T-helper 17 cell (primary cell): ENCODE data around the gene SYTL4. TPM values are rescaled to one million over a fixed set of nuclear protein-coding genes. Genes with fewer than 3 reads are reported as not detected.

Experiments
- ATAC-seq: fragments of 150-1000 bp; cut with Tn5 transposase; 2 replicates; pipeline ENCODE4 v1.10.0; 2021; ENCODE audit warnings: mild to moderate bottlenecking, moderate library complexity
- DNase-seq, 3 donors: peaks; one replicate each; pipeline versions ENCODE4 v3.0.0 to v3.0.0-alpha.2; 2020 to 2021
- H3K9me3 ChIP-seq: one replicate; pipeline ENCODE4 v1.7.0; 2013; ENCODE audit warnings: low read length, mild to moderate bottlenecking; ENCODE audit not compliant: control insufficient read depth, poor library complexity, severe bottlenecking
- H3K27ac Mint-ChIP-seq: one replicate; pipeline ENCODE4 v1.8.0; 2022; ENCODE audit warnings: mild to moderate bottlenecking, moderate library complexity, mixed read lengths
- H3K27me3 Mint-ChIP-seq: one replicate; pipeline ENCODE4 v1.8.0; 2022; ENCODE audit warnings: mixed read lengths
- H3K36me3 Mint-ChIP-seq: one replicate; pipeline ENCODE4 v1.8.0; 2022; ENCODE audit warnings: low read depth, mixed read lengths
- H3K4me1 Mint-ChIP-seq: one replicate; pipeline ENCODE4 v1.8.0; 2022; ENCODE audit warnings: mild to moderate bottlenecking, mixed read lengths
- H3K4me3 Mint-ChIP-seq: one replicate; pipeline ENCODE4 v1.8.0; 2022; ENCODE audit warnings: mild to moderate bottlenecking, moderate library complexity, mixed read lengths
- total RNA-seq, 4 donors: library from RNA in 2 of 4; stranded (reverse) in 2 of 4; gene quantifications; one replicate each; pipeline ENCODE4 v1.2.3 and lab custom pipeline; 2022 to 2026

Gene SYTL4
- total RNA-seq, 2 donors from 2014 or later, result 0.20 to 8.2 TPM

- DNase-seq (no peak), ATAC-seq (no peak)
- Mint-ChIP-seq H3K27me3 (no peaks in the 10 kb centered on the region), H3K36me3 (peaks cover 5% of the 10 kb centered on the region), H3K4me3 (no peak overlapping the region), H3K4me1 (peaks cover 6% of the 10 kb centered on the region), H3K27ac (no peak overlapping the region)
- no peaks in the 10 kb centered on the region for H3K9me3 ChIP-seq
Observed at GRCh38 chrX:100682939-100683338, 49.0 kb downstream of the SYTL4 start.

- Mint-ChIP-seq H3K27me3 (no peaks in the 10 kb centered on the region), H3K36me3 (peaks cover 5% of the 10 kb centered on the region), H3K27ac (no peak overlapping the region), H3K4me3 (no peak overlapping the region), H3K4me1 (peaks cover 10% of the 10 kb centered on the region)
- no peaks in the 10 kb centered on the region for H3K9me3 ChIP-seq
- ATAC-seq, result no peak
- DNase-seq, result no peak
Observed at GRCh38 chrX:100681599-100681998, 50.3 kb downstream of the SYTL4 start.

GRCh38 chrX:100680756-100681155, 51.2 kb downstream of the SYTL4 start:
- no peak overlapping the region for H3K27ac Mint-ChIP-seq
- H3K36me3 Mint-ChIP-seq, result peaks cover 5% of the 10 kb centered on the region
- peaks cover 10% of the 10 kb centered on the region for H3K4me1 Mint-ChIP-seq
- no peaks in the 10 kb centered on the region for H3K9me3 ChIP-seq
- H3K27me3 Mint-ChIP-seq, result no peaks in the 10 kb centered on the region
- H3K4me3 Mint-ChIP-seq, result no peak overlapping the region
- DNase-seq (no peak), ATAC-seq (no peak)

GRCh38 chrX:100677611-100678181, 54.2 kb downstream of the SYTL4 start:
- no peaks in the 10 kb centered on the region for H3K27me3 Mint-ChIP-seq
- ATAC-seq, result no peak
- DNase-seq, result no peak
- H3K27ac Mint-ChIP-seq, result no peak overlapping the region
- H3K36me3 Mint-ChIP-seq, result peaks cover 5% of the 10 kb centered on the region
- H3K4me3 Mint-ChIP-seq, result no peak overlapping the region
- peaks cover 27% of the 10 kb centered on the region for H3K4me1 Mint-ChIP-seq
- no peaks in the 10 kb centered on the region for H3K9me3 ChIP-seq

GRCh38 chrX:100674705-100675104, 57.2 kb downstream of the SYTL4 start:
- DNase-seq (no peak), ATAC-seq (peak; percentile 57)
- Mint-ChIP-seq H3K4me1 (peaks cover 22% of the 10 kb centered on the region), H3K4me3 (peak overlapping the region; percentile 74), H3K36me3 (no peaks in the 10 kb centered on the region), H3K27me3 (no peaks in the 10 kb centered on the region), H3K27ac (peak overlapping the region; percentile 1)
- no peaks in the 10 kb centered on the region for H3K9me3 ChIP-seq

- no peak overlapping the region for H3K4me3 Mint-ChIP-seq
- H3K9me3 ChIP-seq, result no peaks in the 10 kb centered on the region
- DNase-seq (no peak), ATAC-seq (no peak)
- H3K4me1 Mint-ChIP-seq, result peaks cover 22% of the 10 kb centered on the region
- no peaks in the 10 kb centered on the region for H3K36me3 Mint-ChIP-seq
- H3K27ac Mint-ChIP-seq, result no peak overlapping the region
- no peaks in the 10 kb centered on the region for H3K27me3 Mint-ChIP-seq
Observed at GRCh38 chrX:100673397-100673953, 58.4 kb downstream of the SYTL4 start.

GRCh38 chrX:100672966-100673365, 59.0 kb downstream of the SYTL4 start:
- no peak for ATAC-seq
- H3K9me3 ChIP-seq, result no peaks in the 10 kb centered on the region
- H3K27ac Mint-ChIP-seq, result no peak overlapping the region
- peaks cover under 1% of the 10 kb centered on the region for H3K27me3 Mint-ChIP-seq
- H3K4me1 Mint-ChIP-seq, result peaks cover 21% of the 10 kb centered on the region
- no peak for DNase-seq
- H3K4me3 Mint-ChIP-seq, result no peak overlapping the region
- no peaks in the 10 kb centered on the region for H3K36me3 Mint-ChIP-seq

- no peak for DNase-seq
- no peak overlapping the region for H3K27ac Mint-ChIP-seq
- no peak overlapping the region for H3K4me3 Mint-ChIP-seq
- no peak for ATAC-seq
- no peaks in the 10 kb centered on the region for H3K9me3 ChIP-seq
- H3K27me3 Mint-ChIP-seq, result peaks cover 32% of the 10 kb centered on the region
- H3K36me3 Mint-ChIP-seq, result no peaks in the 10 kb centered on the region
- no peaks in the 10 kb centered on the region for H3K4me1 Mint-ChIP-seq
Observed at GRCh38 chrX:100663642-100664041, 68.3 kb downstream of the SYTL4 start.

- H3K9me3 ChIP-seq, result no peaks in the 10 kb centered on the region
- Mint-ChIP-seq H3K36me3 (no peaks in the 10 kb centered on the region), H3K27ac (no peak overlapping the region), H3K4me3 (no peak overlapping the region), H3K27me3 (peaks cover 29% of the 10 kb centered on the region), H3K4me1 (no peaks in the 10 kb centered on the region)
- ATAC-seq (no peak), DNase-seq (no peak)
Observed at GRCh38 chrX:100662796-100663195, 69.1 kb downstream of the SYTL4 start.

- H3K27ac Mint-ChIP-seq, result no peak overlapping the region
- no peak overlapping the region for H3K4me3 Mint-ChIP-seq
- no peak for ATAC-seq
- H3K27me3 Mint-ChIP-seq, result peaks cover 23% of the 10 kb centered on the region
- H3K36me3 Mint-ChIP-seq, result no peaks in the 10 kb centered on the region
- H3K9me3 ChIP-seq, result no peaks in the 10 kb centered on the region
- no peak for DNase-seq
- no peaks in the 10 kb centered on the region for H3K4me1 Mint-ChIP-seq
Observed at GRCh38 chrX:100662170-100662569, 69.8 kb downstream of the SYTL4 start.

GRCh38 chrX:100659431-100660137, 72.3 kb downstream of the SYTL4 start:
- no peaks in the 10 kb centered on the region for H3K9me3 ChIP-seq

GRCh38 chrX:100658941-100659381, 73.0 kb downstream of the SYTL4 start:
- no peak overlapping the region for H3K27ac Mint-ChIP-seq

More at GRCh38 chrX:100659431-100660137, 72.3 kb downstream of the SYTL4 start:
- ATAC-seq, result no peak
- Mint-ChIP-seq H3K4me3 (no peak overlapping the region), H3K27me3 (peaks cover 14% of the 10 kb centered on the region), H3K4me1 (no peaks in the 10 kb centered on the region), H3K27ac (no peak overlapping the region), H3K36me3 (no peaks in the 10 kb centered on the region)
- DNase-seq, result no peak

GRCh38 chrX:100654261-100654660, 77.7 kb downstream of the SYTL4 start:
- ATAC-seq (no peak), DNase-seq (no peak)
- no peak overlapping the region for H3K4me3 Mint-ChIP-seq
- no peaks in the 10 kb centered on the region for H3K36me3 Mint-ChIP-seq
- no peak overlapping the region for H3K27ac Mint-ChIP-seq
- H3K4me1 Mint-ChIP-seq, result peaks cover 3% of the 10 kb centered on the region
- H3K9me3 ChIP-seq, result no peaks in the 10 kb centered on the region
- peaks cover 4% of the 10 kb centered on the region for H3K27me3 Mint-ChIP-seq

More at GRCh38 chrX:100658941-100659381, 73.0 kb downstream of the SYTL4 start:
- DNase-seq (no peak), ATAC-seq (no peak)
- H3K9me3 ChIP-seq, result no peaks in the 10 kb centered on the region
- Mint-ChIP-seq H3K4me1 (no peaks in the 10 kb centered on the region), H3K27me3 (peaks cover 11% of the 10 kb centered on the region), H3K4me3 (no peak overlapping the region), H3K36me3 (no peaks in the 10 kb centered on the region)
